Activated CD4-positive, alpha-beta T cell treated with anti-CD3 and anti-CD28 coated beads, Interleukin-2, amount 10 ng/mL, durations not matched to agents 7 days and 5 days (primary cell): ENCODE measurements around the gene CTPS1. TPM values are rescaled to one million over a fixed set of nuclear protein-coding genes. Genes with fewer than 3 reads are reported as not detected.

Source experiments
- CTCF ChIA-PET: fragments of 350-600 bp; sonication (Branson Sonifier 250); formaldehyde crosslinking; loops from one replicate; lab custom pipeline; 2021; ENCODE audit warnings: antibody characterized with exemption; lab: Charles Lee
- POLR2A ChIA-PET: fragments of 350-600 bp; sonication (Branson Sonifier 250); formaldehyde crosslinking; loops from one replicate; lab custom pipeline; 2021; ENCODE audit warnings: antibody characterized with exemption; lab: Charles Lee
- DNase-seq: peaks from one replicate; pipeline ENCODE4 v3.0.0-alpha.2; 2020
- H3K27ac Mint-ChIP-seq: one replicate; pipeline ENCODE4 v1.8.0; 2021; ENCODE audit warnings: mild to moderate bottlenecking, moderate library complexity, mixed read lengths
- H3K27me3 Mint-ChIP-seq: one replicate; pipeline ENCODE4 v1.8.0; 2021; ENCODE audit warnings: mixed read lengths
- H3K36me3 Mint-ChIP-seq: one replicate; pipeline ENCODE4 v1.8.0; 2021; ENCODE audit warnings: low read depth, mixed read lengths
- H3K4me1 Mint-ChIP-seq: one replicate; pipeline ENCODE4 v1.8.0; 2021; ENCODE audit warnings: mixed read lengths
- H3K4me3 Mint-ChIP-seq: one replicate; pipeline ENCODE4 v1.8.0; 2021; ENCODE audit warnings: mild to moderate bottlenecking, moderate library complexity, mixed read lengths
- H3K9me3 Mint-ChIP-seq: one replicate; pipeline ENCODE4 v1.8.0; 2021; ENCODE audit warnings: mixed read lengths
- total RNA-seq, 2 experiments: library from RNA; stranded (reverse); gene quantifications; one replicate each; pipeline ENCODE4 v1.2.3, GENCODE V29; 2021

The CTPS1 gene
- total RNA-seq, 2 experiments from 2014 or later, result 54.6 to 55.6 TPM

DNA sequence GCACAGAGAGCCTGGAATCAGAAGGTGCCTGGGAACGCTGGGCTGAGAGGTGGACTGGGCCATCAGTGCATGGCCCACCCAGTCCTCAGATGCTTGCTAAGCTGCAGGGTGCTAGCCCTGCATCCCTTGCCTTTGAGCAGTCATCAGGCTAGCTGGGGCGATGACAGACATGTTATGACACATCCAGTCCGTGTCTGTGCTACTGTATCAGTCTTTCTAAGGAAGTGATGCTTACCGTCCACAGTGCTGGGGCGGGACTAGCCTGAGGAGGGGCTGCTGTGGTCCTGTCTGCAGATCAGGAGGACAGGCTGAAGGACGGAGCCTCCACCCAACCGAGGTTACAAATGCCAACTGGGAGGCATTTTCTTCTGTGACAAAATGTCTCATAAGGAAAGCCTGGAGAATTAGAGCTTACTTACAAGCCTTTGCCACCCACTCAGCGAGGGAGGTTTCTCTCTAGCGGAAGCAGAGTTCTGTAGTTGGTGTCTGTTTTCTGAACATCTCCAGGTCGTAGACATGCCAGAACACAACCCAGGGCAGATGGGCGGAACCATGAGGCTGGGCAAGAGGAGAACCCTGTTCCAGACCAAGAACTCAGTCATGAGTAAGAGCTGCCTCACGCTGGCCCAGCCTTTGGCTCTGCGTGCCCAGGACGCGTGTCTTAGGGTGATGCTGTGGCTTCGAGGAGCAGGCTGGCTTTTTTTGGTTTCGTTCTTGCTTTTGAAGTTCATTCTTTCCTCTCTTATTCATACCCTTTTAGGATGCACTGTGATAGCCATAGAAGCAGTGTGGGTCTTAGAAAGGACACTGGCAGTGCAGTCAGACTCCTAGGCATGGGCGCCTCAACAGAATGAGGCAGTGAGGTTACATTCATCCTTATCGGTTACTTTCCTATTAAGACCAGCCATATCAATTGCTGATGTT lies 27.7 kb downstream of the CTPS1 start:
- H3K9me3 Mint-ChIP-seq, result no peaks in the 10 kb centered on the region
- H3K27me3 Mint-ChIP-seq, result no peaks in the 10 kb centered on the region
- peak overlapping the region; percentile 61 for H3K27ac Mint-ChIP-seq
- peaks cover 18% of the 10 kb centered on the region for H3K4me1 Mint-ChIP-seq
- POLR2A ChIA-PET, result no interaction called here
- DNase-seq, result no peak
- CTCF ChIA-PET, result interaction anchor here (0.5 kb wide), 1 partner anchor 51 kb away, joined by 3 read pairs; no protein-coding TSS in a partner anchor
- no peak overlapping the region for H3K4me3 Mint-ChIP-seq
- peaks cover 63% of the 10 kb centered on the region for H3K36me3 Mint-ChIP-seq

DNA sequence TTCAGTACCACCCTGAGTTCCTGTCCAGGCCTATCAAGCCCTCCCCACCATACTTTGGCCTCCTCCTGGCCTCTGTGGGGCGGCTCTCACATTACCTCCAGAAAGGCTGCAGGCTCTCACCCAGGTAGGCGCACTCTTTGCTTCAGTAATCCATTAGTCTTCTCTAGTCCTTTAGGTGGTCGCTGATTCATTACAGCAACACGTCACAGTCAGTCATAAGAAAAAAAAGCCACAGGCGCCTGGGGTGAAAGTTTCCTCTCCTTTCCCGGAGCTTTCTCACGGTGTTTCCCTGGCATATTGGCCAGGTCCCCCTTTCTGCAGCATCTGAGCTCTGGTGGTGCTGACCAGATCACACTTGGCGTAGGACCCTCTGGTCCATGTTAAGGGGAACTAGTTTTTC lies 30.0 kb downstream of the CTPS1 start:
- ChIA-PET CTCF (no interaction called here), POLR2A (interaction anchor here (0.6 kb wide), 1 partner anchor 17 kb away, joined by 7 read pairs; no protein-coding TSS in a partner anchor)
- H3K4me3 Mint-ChIP-seq, result no peak overlapping the region
- no peak for DNase-seq
- H3K36me3 Mint-ChIP-seq, result peaks cover 50% of the 10 kb centered on the region
- peaks cover 1% of the 10 kb centered on the region for H3K4me1 Mint-ChIP-seq
- H3K27ac Mint-ChIP-seq, result no peak overlapping the region
- no peaks in the 10 kb centered on the region for H3K27me3 Mint-ChIP-seq
- H3K9me3 Mint-ChIP-seq, result no peaks in the 10 kb centered on the region

DNA sequence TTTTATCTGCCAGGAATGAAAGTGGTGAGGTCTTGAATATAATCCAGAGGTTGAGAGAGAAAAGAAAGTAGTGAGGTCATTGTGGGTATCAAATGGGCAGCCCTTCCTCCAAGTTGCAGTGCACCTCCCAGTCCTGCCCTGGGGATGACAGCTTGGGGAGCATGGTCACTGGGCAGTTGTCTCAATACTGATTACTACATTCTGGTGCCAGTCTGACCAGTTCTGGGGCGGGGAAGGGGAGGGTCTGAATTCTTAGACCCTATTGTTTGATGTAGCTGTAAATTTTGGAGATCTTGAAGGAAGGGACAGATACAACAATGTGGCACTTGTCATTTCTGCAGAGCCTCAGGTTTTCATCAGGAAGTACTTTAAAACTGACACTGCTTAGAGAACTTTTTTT lies 30.8 kb downstream of the CTPS1 start:
- peaks cover 7% of the 10 kb centered on the region for H3K4me1 Mint-ChIP-seq
- H3K36me3 Mint-ChIP-seq, result peaks cover 55% of the 10 kb centered on the region
- H3K27me3 Mint-ChIP-seq, result no peaks in the 10 kb centered on the region
- H3K9me3 Mint-ChIP-seq, result no peaks in the 10 kb centered on the region
- no peak overlapping the region for H3K27ac Mint-ChIP-seq
- DNase-seq, result no peak
- ChIA-PET POLR2A (no interaction called here), CTCF (no interaction called here)
- H3K4me3 Mint-ChIP-seq, result no peak overlapping the region

DNA sequence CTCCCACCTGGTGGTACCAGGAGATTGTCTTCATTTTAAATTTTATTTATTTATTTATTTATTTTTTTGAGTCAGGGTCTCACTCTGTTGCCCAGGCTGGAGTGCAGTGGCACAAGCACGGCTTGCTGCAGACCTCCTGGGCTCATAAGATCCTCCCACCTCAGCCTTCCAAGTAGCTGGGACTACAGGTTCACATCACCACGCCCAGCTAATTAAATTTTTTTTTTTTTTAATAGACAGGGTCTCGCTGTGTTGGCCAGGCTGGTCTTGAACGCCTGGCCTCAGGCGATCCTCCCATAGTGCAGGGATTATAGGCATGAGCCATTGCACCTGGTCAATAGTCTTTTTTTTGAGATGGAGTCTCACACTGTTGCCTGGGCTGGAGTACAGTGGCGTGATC lies 33.5 kb downstream of the CTPS1 start:
- H3K36me3 Mint-ChIP-seq, result peaks cover 43% of the 10 kb centered on the region
- no peaks in the 10 kb centered on the region for H3K9me3 Mint-ChIP-seq
- H3K27me3 Mint-ChIP-seq, result no peaks in the 10 kb centered on the region
- ChIA-PET POLR2A (no interaction called here), CTCF (interaction anchor here (0.6 to 2.1 kb wide), 2 partner anchors 10 to 131 kb away, joined by 4 to 6 read pairs; no protein-coding TSS in a partner anchor)
- H3K27ac Mint-ChIP-seq, result no peak overlapping the region
- H3K4me3 Mint-ChIP-seq, result no peak overlapping the region
- DNase-seq, result no peak
- H3K4me1 Mint-ChIP-seq, result peaks cover 7% of the 10 kb centered on the region

DNA sequence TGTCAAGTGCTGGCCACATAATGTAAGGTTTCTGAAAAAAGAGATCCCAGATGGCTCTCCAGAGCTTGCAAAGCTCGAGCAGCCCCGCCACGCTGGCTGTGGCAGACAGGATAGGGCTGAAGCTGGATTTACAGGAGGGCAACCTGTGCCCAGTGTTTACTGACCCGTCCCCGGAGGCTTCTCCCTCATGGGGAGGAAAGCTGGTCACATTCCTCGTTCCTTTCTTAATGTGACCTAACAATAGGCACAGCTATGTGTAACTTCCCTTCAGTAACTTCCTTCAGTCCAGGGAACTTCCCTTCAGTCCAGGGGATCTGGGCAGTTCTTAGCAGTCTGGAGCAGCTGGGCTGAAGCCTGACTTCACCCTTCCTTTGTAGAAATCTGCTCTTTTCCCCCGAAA lies 34.3 kb downstream of the CTPS1 start:
- peaks cover 7% of the 10 kb centered on the region for H3K4me1 Mint-ChIP-seq
- no peak for DNase-seq
- H3K27ac Mint-ChIP-seq, result no peak overlapping the region
- ChIA-PET CTCF (interaction anchor here (2.1 kb wide), 1 partner anchor 10 kb away, joined by 6 read pairs; no protein-coding TSS in a partner anchor), POLR2A (no interaction called here)
- H3K9me3 Mint-ChIP-seq, result no peaks in the 10 kb centered on the region
- no peaks in the 10 kb centered on the region for H3K27me3 Mint-ChIP-seq
- H3K4me3 Mint-ChIP-seq, result no peak overlapping the region
- peaks cover 36% of the 10 kb centered on the region for H3K36me3 Mint-ChIP-seq

DNA sequence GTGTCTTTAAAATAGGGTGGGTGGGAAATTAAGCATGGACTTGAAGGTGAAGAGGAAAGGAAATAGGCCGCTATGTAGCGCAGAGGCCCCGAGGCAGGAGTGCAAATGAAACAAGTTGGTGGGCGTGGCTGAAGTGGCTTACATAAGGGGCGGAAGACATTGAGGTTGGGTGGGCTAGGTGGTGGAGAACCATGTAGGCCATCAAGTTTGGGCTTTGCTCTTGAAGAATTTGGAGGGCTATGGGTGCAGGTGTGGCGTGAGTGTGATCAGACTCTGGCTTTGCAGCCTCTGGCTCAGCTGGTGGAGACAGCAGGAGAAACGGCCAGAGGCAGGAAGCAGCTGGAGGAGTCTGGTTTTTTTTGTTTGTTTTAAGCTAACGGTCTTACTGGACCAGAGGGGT lies 35.4 kb downstream of the CTPS1 start:
- Mint-ChIP-seq H3K27ac (no peak overlapping the region), H3K9me3 (no peaks in the 10 kb centered on the region), H3K4me1 (peaks cover 7% of the 10 kb centered on the region), H3K4me3 (no peak overlapping the region), H3K27me3 (no peaks in the 10 kb centered on the region), H3K36me3 (peaks cover 33% of the 10 kb centered on the region)
- POLR2A ChIA-PET, result no interaction called here
- no peak for DNase-seq
- CTCF ChIA-PET, result interaction anchor here (1.0 to 2.1 kb wide), 2 partner anchors 11 to 16 kb away, joined by 3 to 6 read pairs; no protein-coding TSS in a partner anchor

DNA sequence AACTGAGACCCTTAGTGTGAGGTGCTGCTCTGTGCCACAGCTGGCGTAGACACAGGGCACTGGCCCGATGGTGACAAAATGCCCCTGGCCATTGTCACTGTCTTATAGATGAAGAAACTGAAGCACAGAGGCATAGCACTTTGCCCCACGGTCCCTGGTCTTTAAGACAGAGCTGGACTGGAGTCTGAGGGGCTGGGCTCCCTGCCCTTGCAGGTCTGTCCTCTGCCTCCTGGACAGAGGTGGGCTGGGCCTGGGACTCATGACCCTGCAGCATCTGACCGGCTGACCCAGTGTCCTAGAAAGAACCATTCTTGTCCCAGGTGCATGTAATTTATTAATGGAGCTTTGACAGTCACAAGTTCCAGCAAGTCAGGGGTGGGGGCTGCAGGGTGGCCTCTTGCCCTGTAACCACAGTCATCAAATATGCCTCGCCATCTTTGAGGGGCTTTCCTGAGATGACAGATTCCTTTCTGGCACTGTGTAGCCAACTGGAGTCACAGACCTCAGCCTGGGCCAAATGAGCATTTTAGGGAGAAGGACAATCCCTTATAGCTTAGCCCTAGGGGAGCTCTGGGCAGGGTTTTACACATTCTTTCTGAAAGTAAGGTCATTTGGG lies 35.9 kb downstream of the CTPS1 start:
- Mint-ChIP-seq H3K27ac (no peak overlapping the region), H3K36me3 (peaks cover 28% of the 10 kb centered on the region), H3K4me3 (no peak overlapping the region), H3K4me1 (peaks cover 7% of the 10 kb centered on the region), H3K27me3 (no peaks in the 10 kb centered on the region), H3K9me3 (no peaks in the 10 kb centered on the region)
- CTCF ChIA-PET, result interaction anchor here (1.0 to 2.1 kb wide), 2 partner anchors 12 to 16 kb away, joined by 3 to 6 read pairs; no protein-coding TSS in a partner anchor
- POLR2A ChIA-PET, result no interaction called here
- no peak for DNase-seq

DNA sequence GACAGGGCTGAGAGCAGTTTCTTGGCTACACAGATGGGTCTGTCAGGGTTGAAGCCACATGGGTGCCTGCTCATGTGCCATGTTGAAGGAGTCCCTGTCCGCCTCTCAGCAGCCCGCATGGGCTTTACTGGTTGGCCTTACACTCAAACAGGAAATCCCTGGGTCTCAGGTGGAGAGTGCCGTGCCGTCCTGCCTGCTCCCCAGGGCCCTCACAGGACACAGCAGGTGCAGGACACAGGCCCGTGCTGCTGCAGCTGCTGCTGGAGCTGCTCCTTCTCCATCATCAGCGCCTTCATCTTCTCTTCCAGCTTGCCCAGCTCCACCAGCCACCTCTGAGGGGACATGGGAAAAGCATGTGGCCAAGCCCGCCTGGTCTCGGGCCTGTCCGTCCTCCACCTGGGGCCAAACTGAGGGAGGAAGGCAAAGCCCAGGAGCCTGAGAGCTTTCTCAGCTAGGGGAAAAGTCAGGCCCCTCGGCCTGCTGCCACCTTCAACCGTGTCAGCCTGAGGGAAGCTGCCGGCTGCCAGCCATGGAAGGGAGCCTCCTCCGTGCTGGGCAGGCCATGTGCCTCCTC lies 36.5 kb downstream of the CTPS1 start:
- Mint-ChIP-seq H3K36me3 (peaks cover 23% of the 10 kb centered on the region), H3K4me3 (no peak overlapping the region), H3K9me3 (no peaks in the 10 kb centered on the region), H3K4me1 (peaks cover 7% of the 10 kb centered on the region), H3K27me3 (no peaks in the 10 kb centered on the region), H3K27ac (no peak overlapping the region)
- ChIA-PET POLR2A (no interaction called here), CTCF (no interaction called here)
- DNase-seq, result no peak

DNA sequence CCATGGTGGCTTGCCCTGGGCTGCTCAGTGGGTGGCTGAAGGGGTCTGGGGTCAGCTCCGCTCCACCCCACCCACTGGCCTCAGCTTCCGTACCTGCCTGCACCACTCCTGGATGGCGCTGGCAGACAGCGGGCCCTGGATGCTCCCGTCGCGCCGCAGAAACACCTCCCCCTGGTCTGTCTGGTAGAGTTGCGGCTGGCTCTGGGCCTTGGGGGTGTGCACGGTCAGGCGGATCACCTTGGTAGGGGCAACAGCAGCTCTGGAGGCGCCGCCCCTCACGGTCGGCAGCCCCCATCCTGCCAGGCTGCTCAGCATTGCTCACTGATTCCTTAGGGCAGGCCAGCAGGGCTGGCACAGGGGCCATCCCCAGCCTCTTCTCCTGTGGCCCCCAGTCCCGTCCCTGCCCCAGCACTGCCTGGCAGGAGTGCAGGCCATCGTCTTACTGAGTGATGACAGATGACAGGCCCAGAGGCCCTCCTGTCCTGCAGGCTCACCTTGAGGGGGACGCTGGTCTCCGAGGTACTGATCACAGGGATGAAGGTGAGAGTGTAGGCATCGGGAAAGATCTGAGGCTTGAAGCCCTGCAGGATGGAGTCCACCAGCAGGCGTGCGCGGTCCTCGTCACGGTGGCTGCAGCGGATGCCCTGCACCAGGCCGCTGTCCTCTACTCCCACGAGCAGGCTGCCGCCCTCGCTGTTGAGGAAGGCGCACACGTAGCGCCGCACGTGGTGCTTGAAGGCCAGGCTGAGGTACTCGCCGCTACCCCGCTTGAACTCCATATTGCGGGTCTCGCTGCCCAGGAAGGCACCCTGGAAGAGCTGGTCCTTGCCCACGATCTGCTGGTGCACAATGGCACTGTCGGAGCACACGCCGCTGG lies 37.9 kb downstream of the CTPS1 start:
- no peaks in the 10 kb centered on the region for H3K9me3 Mint-ChIP-seq
- DNase-seq, result no peak
- no peak overlapping the region for H3K27ac Mint-ChIP-seq
- no peak overlapping the region for H3K4me3 Mint-ChIP-seq
- POLR2A ChIA-PET, result no interaction called here
- CTCF ChIA-PET, result no interaction called here
- H3K4me1 Mint-ChIP-seq, result peaks cover 11% of the 10 kb centered on the region
- peaks cover 16% of the 10 kb centered on the region for H3K36me3 Mint-ChIP-seq
- H3K27me3 Mint-ChIP-seq, result no peaks in the 10 kb centered on the region

DNA sequence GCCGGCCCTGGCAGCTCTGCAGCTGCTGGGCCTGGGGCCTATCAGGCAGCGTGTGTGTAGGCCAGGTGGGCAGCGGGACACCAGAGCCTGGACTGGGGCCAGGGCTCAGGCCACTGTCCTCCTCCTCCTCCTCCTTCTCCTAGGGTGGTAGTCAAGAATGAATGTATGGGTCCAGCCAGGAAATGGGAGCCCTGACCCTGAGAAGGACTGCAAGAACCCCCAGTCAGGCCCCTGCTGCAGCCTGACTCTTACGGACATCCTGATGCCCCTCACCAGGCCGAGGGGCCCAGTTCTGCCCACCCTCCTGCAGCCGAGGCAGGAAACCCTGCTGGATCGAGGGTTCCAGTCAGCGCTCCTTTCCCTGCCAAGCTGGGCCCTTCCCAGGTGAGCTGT lies 38.5 kb downstream of the CTPS1 start:
- H3K27me3 Mint-ChIP-seq, result no peaks in the 10 kb centered on the region
- peaks cover 12% of the 10 kb centered on the region for H3K36me3 Mint-ChIP-seq
- H3K4me3 Mint-ChIP-seq, result no peak overlapping the region
- CTCF ChIA-PET, result no interaction called here
- H3K27ac Mint-ChIP-seq, result no peak overlapping the region
- peaks cover 11% of the 10 kb centered on the region for H3K4me1 Mint-ChIP-seq
- DNase-seq, result no peak
- POLR2A ChIA-PET, result no interaction called here
- no peaks in the 10 kb centered on the region for H3K9me3 Mint-ChIP-seq

DNA sequence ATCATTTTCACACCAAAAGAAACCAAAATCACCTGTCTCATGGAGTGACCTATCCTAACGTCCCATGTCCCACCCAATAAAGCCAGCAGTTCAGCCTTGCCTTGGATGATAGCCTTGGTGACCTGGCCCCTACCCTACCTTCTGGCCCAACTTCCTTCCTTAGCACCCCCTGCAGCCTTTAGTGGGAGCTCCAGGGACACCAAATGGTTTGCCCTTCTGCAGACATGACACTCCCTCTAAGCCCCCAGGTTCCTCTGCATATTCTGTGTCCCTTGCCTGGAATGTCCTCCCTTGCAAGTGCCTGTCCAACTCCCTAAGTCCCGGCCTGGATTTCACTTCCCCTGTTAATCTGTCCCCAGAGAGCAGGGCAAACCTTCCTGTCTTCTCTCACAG lies 39.9 kb downstream of the CTPS1 start:
- Mint-ChIP-seq H3K9me3 (no peaks in the 10 kb centered on the region), H3K27ac (no peak overlapping the region)

DNA sequence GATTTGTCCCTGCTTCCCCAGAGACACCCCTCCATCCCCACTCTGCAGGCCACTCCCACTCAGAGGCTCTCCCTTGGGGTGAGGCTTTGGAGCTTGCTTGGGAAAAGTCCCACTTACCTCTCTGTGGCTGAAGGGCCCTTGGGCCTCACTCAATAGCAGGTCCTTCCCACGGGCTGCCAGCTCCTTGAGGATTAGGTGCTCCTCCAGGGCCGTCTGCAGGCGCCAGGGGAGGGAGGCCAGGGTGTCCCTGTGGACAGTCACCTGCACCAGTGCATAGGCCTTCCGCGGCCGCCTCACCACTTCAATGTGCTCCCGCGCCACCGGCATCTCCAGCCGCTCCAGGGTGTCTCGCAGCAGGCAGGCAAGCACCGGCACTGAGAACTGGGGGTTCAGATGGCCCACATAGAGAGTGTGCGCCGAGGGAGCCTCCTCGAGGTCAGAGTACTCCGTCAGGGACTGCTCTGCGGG lies 40.6 kb downstream of the CTPS1 start:
- ChIA-PET CTCF (interaction anchor here (0.9 to 1.0 kb wide), 2 partner anchors 16 to 40 kb away, joined by 3 to 4 read pairs; no protein-coding TSS in a partner anchor), POLR2A (no interaction called here)
- Mint-ChIP-seq H3K27ac (no peak overlapping the region), H3K27me3 (no peaks in the 10 kb centered on the region), H3K4me3 (no peak overlapping the region), H3K36me3 (peaks cover 5% of the 10 kb centered on the region), H3K4me1 (peaks cover 5% of the 10 kb centered on the region), H3K9me3 (no peaks in the 10 kb centered on the region)
- DNase-seq, result no peak

More for the DNA sequence above, 39.9 kb downstream of the CTPS1 start:
- CTCF ChIA-PET, result interaction anchor here (1.0 kb wide), 1 partner anchor 15 kb away, joined by 4 read pairs; no protein-coding TSS in a partner anchor
- Mint-ChIP-seq H3K36me3 (peaks cover 10% of the 10 kb centered on the region), H3K4me1 (peaks cover 11% of the 10 kb centered on the region), H3K4me3 (no peak overlapping the region), H3K27me3 (no peaks in the 10 kb centered on the region)
- DNase-seq, result no peak
- POLR2A ChIA-PET, result no interaction called here
